Activated T-helper 1 cell treated with anti-CD3 and anti-CD28 coated beads, Interleukin-2, amount 50 U/mL, for 16 hours (primary cell): ENCODE measurements around the gene MAPK12.

Experiments
- DNase-seq, 2 donors: peaks; one replicate each; pipeline ENCODE4 v3.0.0-alpha.2; 2020; ENCODE audit warnings: low read depth in 1 of 2, low spot score in 1 of 2

The MAPK12 gene

GRCh38 chr22:50236731-50237409, 24.6 kb downstream of the MAPK12 start:
- DNase-seq = no peak

GRCh38 chr22:50233223-50233622, 28.3 kb downstream of the MAPK12 start:
- no peak for DNase-seq

GRCh38 chr22:50232481-50233151, 28.9 kb downstream of the MAPK12 start:
- DNase-seq = no peak

GRCh38 chr22:50229370-50229769, 32.1 kb downstream of the MAPK12 start:
- DNase-seq = no peak

GRCh38 chr22:50228366-50228765, 33.1 kb downstream of the MAPK12 start:
- DNase-seq = no peak

GRCh38 chr22:50227579-50228215, 33.8 kb downstream of the MAPK12 start:
- no peak for DNase-seq

GRCh38 chr22:50226875-50227165, 34.7 kb downstream of the MAPK12 start:
- no peak for DNase-seq

GRCh38 chr22:50226063-50226874, 35.2 kb downstream of the MAPK12 start:
- DNase-seq = no peak

- no peak for DNase-seq
Observed at GRCh38 chr22:50225200-50225969, 36.1 kb downstream of the MAPK12 start.

- no peak for DNase-seq
Observed at GRCh38 chr22:50224071-50224470, 37.4 kb downstream of the MAPK12 start.

GRCh38 chr22:50222508-50222907, 39.0 kb downstream of the MAPK12 start:
- DNase-seq = no peak

GRCh38 chr22:50221410-50222300, 39.8 kb downstream of the MAPK12 start:
- DNase-seq = no peak

- no peak for DNase-seq
Observed at GRCh38 chr22:50220603-50221409, 40.7 kb downstream of the MAPK12 start.

GRCh38 chr22:50219800-50220602, 41.5 kb downstream of the MAPK12 start:
- no peak for DNase-seq

GRCh38 chr22:50218996-50219727, 42.3 kb downstream of the MAPK12 start:
- no peak for DNase-seq

GRCh38 chr22:50218153-50218995, 43.1 kb downstream of the MAPK12 start:
- no peak for DNase-seq
